Measurements from ENCODE around the gene HELT. TPM values are rescaled to one million over a fixed set of nuclear protein-coding genes. Genes with fewer than 3 reads are reported as not detected.

Gene HELT
- total RNA-seq, 1 experiment from 2014 or later: not detected

DNA sequence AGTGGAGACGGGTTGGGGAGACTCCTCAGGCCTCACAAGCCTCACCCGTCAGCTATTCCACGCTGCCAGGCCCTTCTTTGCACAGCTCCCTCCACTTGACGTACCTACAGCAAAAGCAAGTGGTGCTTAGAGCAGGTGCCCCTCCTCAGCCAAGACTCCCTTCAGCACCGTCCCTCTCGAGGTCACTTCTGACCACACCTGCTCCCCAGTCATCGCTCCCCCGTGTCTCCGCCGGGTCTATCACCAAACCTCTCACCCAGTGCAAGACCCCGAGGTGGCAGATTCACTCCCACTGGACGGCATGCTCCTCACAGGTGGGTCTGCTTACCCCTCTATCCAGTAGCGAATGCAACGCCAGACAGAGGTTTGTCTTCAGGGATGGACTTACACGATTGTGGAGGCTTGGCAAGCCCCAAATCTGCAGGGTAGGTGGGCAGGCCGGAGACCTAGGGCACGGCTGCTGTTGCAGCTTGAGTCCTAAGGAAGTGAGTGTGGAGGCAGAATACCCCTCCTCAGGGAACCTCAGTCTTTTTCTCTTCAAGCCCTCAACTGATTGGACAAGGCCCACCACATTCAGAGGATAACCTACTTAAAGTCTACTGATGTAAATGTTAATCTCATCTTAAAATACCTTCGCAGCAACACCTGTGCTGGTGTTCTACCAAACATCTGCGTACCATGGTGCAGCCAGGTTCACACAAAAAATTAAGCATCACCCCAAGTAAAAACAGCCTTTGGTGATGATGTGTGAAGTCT is 14.5 kb upstream of the HELT start:
- no peak for DNase-seq (ENCODE audit: low read depth)

- no peak for DNase-seq (ENCODE audit: low read depth)
Observed at GRCh38 chr4:185004562-185005218, 13.6 kb upstream of the HELT start.

GRCh38 chr4:185005219-185005819 is 13.0 kb upstream of the HELT start:
- peak; percentile 64 for DNase-seq (ENCODE audit: low read depth)

DNA sequence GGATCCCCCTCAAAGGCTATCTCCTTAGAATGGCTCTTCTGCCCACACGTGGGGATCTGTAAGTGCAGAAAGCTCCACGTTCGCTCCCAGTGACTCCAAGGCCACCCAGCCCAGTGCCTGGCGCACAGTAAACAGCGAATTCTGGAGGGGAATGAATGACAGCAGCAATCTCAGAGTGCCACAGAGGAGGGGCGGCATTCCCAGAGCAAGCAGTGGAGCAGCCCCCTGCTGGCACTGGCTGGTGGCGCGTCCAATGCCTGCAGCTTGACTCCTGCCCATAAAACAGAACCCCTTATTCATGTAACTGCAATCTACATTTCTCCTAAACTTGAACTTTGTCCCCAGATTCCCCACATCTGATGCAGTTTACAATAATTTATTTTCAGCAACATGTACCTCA is 6.9 kb upstream of the HELT start:
- no peak for DNase-seq (ENCODE audit: low read depth)

DNA sequence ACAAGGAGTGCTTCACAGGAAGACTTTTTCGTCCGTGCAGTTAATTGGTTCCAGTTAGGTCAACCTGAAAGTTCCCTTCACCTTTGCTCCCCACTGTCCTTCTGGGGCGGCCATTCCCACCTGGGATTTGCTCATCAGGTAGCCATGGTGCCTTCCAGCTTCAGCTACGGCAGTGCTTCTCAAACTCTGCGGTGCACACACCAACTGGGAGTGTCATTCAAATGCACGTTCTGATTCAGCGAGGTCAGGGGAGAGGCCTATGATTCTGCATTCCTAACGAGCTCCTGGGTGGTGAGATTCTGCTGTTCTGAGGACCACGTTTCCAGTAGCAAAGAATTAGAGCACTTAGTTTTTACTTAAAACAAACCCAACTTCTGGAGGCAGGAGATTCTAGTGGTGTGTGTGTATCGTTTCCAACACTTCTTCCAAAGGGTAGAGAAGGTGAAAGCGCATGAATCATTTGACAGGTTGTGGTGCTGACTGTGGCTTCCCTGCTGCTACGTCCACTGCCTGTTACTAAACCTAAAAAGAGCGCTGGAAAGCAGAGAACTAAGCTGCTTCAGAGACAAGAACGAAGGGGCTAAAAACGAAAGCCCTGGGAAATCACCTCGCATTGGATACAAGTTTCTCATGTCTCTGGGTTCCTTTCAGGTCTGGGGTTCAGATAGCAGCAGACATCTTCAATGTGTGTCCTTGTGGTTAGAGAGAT is 4.7 kb upstream of the HELT start:
- no peak for DNase-seq (ENCODE audit: low read depth)

GRCh38 chr4:185015108-185015507 is 3.2 kb upstream of the HELT start:
- no peak for DNase-seq (ENCODE audit: low read depth)

- no peak for DNase-seq (ENCODE audit: low read depth)
Observed at GRCh38 chr4:185016101-185016940, 2.0 kb upstream of the HELT start.

DNA sequence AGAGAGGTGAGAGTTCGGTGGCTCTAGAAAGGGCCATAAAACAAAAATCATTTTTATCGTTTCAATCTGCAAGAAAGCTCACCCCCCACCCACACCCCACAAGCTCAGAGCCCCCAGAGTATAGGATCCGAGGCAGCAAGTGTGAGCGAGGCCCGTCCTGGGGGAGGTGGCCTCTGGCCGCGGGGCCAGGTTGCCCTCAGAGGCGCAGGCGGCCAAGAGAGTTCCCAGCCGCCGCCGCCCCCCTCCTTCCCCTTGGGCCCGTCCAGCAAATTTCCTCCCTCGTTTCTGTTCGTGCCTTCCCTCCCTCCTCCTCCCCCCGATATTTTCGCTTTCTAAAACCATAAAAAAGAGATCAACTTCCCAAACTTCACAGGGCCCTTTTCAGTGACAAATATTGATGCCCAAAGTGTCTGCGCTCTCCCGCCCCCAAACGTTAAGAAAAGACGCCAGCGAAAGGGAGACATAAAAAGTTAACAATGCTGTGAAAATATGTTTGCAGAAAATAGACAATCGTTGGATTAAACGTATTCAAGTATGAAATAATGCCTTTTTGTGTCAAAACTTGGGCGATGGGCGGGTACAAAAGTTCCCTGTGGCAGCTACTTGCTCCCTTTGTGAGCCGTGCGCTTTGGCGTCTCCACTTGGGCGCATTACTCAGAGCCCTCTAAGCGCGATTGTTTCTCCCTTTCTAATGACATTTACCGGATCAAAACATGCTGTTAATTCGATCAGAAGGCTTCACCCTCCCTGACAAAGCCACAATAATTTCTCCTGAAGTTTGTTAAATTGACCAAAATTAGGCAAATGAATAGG is 1.1 kb upstream of the HELT start:
- DNase-seq (ENCODE audit: low read depth): no peak

DNA sequence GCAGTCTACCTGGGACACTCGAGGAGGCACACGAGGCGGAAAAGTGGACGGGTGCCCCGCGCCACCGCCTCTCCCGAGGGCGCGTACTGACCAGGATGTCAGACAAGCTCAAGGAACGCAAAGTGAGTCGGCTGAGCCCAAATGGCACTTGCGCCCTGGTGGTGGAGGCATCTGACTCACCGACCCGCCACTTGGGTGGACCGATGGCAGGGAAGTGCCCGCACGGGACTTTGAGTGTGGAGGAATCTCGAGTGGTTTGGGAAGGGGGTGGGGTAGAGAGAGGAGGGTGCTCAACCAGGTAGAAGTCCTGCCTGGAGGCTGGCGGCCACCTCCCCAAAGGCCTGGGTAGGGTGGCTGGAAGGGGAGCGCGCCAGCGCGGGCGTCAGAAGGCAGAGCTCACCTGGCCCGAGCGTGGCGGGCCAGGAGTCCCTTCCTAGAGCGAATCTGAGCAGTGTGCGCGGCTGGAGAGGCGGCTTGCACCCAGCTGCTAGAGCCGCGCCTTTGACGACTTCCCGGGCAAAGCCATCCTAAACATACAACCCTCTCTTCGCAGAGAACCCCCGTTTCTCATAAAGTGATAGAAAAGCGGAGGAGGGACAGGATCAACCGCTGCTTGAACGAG is 655 bp downstream of the HELT start:
- DNase-seq (ENCODE audit: low read depth): no peak

DNA sequence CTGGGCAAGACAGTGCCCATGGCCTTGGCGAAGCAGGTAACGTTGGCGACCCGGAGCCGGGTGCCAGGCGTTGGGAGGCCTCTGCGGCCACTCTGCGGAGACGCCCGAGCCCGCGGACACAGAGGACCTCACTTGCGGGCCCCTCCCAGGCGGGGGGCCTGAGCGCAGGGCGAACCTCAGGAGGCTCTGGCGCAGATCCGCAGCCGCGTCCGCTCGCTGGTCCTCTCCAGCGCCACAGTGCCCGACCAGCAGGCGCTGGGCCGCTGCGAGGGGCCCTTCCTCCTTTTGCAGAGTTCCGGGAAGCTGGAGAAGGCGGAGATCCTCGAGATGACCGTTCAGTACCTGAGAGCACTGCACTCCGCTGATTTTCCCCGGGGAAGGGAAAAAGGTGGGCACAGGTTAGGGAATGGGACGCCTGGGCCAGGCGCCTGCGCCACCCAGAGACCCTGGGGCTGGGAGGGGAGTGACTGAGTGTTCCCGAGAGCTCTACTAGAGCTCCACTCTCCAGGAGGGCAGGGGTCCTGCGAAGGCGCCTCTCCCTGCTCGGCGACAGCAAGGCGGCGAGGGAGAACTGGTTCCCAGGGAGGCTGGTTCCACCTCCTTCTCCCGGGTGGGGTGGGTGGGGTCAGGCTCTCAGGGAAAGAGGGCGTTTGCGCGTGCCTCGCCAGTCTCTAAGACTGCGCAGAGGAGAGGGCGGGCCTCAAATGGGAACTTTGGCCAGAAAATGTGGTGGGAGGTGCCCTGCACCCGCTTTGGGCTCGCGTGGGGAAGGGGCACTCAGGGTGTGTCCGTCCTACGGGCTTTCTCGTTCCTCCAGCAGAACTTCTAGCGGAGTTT is 1.4 kb downstream of the HELT start:
- no peak for DNase-seq (ENCODE audit: low read depth)

DNA sequence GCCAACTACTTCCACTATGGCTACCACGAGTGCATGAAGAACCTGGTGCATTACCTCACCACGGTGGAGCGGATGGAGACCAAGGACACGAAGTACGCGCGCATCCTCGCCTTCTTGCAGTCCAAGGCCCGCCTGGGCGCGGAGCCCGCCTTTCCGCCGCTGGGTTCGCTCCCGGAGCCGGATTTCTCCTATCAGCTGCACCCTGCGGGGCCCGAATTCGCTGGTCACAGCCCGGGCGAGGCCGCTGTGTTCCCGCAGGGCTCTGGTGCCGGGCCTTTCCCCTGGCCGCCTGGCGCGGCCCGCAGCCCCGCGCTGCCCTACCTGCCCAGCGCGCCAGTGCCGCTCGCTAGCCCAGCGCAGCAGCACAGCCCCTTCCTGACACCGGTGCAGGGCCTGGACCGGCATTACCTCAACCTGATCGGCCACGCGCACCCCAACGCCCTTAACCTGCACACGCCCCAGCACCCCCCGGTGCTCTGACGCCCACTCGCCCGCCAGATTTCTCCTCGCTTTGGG is 2.1 kb downstream of the HELT start:
- no peak for DNase-seq (ENCODE audit: low read depth)

- no peak for DNase-seq (ENCODE audit: low read depth)
Observed at GRCh38 chr4:185020863-185021761, 2.8 kb downstream of the HELT start.

GRCh38 chr4:185023471-185023870 is 5.2 kb downstream of the HELT start:
- no peak for DNase-seq (ENCODE audit: low read depth)

- DNase-seq (ENCODE audit: low read depth): no peak
Observed at GRCh38 chr4:185028625-185029024, 10.3 kb downstream of the HELT start.

GRCh38 chr4:185031611-185032010 is 13.3 kb downstream of the HELT start:
- DNase-seq (ENCODE audit: low read depth): no peak

DNA sequence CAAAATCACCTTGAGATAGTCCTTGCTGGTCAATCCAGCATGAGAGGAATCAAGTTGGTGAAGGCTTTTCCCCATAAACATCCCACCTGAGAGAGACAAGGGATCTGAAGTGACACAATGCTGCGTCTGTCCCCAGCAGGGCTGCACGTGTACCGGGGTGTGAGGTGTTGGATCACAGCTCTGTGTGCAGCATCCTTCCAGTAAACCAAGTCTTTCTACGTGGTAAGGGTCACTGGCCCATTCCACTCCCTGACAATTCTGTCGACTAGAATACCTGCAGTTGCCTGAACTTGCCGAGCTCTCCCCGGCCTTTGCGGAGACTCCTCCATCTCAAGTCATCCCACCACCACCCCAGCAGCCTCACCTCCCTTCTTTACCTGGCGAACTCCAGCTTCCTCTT is 14.8 kb downstream of the HELT start:
- no peak for DNase-seq (ENCODE audit: low read depth)

DNA sequence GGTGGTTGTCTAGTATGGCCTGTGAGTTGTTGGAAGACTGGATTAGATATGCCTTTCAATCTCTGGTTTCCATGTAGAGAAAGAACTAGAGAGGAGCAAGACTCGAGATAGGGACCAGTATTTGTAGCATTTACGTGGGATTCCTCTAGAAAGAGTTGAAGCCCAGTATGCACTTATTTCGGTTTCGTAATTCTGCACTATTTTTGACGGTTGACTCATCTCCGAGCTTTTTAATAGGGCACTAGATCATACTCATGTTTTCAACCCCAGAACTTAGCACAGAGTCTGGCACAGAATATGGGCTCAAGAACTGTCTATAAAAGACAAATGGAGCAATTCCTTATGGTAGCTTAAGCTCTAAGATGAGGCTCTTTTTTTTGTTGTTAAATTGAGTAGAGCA is 15.7 kb downstream of the HELT start:
- no peak for DNase-seq (ENCODE audit: low read depth)

DNA sequence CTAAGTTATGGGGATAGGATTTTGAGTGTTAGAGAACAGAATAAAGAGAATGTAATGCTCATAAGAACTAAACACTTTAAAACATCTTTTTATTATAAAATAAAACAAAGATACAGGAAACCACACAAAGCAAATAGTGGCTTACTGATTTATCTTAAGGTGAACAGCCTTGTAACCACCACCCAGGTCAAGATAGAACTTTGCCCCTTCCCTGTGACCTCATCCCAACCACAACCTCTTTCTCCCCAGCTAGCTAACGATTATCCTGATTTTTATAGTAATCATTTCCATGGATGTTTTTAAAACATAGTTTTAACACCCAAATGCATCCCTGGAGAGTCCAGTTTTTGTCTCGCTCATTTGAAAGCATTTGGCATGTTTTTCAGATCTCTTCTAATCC is 17.0 kb downstream of the HELT start:
- no peak for DNase-seq (ENCODE audit: low read depth)
